ENCODE measurements around the gene PACSIN3. TPM values are rescaled to one million over a fixed set of nuclear protein-coding genes. Genes with fewer than 3 reads are reported as not detected.

PACSIN3 gene
- total and polyA plus RNA-seq, 12 donors = 49.4 to 211 (median 100) TPM

DNA sequence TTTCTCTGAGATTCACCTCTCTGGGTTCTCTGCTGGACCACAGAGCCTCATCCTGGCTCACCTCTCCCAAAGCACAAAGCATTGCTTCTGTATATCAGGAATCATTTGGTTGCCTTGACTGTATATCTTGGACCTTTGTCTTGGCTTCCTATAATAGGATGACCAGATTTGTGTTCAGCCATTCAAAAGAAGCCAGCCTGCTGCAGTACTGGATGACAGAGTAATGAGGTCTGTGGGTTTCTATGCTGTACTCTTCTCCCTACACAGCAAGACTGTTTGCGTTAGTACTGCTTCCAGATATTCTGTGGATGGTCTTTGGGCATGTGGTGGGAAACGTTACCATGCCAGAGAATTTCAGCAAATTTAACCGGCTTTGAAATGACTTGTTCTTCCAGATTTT lies 49.3 kb downstream of the PACSIN3 start:
- intact Hi-C loops (cut with DNase I) = no loop called here
- WGBS, 4 donors = 89 to 96% (median 94%) methylated on average over 3 of the region's 3 CpGs
- H3K9me3 ChIP-seq (replicated peaks in 1 of 3) = no peaks in the 10 kb centered on the region
- H3K36me3 ChIP-seq (replicated peaks in 1 of 2) = no peaks in the 10 kb centered on the region
- H3K27ac ChIP-seq = no peak overlapping the region
- TF ChIP-seq, protein P1, sequence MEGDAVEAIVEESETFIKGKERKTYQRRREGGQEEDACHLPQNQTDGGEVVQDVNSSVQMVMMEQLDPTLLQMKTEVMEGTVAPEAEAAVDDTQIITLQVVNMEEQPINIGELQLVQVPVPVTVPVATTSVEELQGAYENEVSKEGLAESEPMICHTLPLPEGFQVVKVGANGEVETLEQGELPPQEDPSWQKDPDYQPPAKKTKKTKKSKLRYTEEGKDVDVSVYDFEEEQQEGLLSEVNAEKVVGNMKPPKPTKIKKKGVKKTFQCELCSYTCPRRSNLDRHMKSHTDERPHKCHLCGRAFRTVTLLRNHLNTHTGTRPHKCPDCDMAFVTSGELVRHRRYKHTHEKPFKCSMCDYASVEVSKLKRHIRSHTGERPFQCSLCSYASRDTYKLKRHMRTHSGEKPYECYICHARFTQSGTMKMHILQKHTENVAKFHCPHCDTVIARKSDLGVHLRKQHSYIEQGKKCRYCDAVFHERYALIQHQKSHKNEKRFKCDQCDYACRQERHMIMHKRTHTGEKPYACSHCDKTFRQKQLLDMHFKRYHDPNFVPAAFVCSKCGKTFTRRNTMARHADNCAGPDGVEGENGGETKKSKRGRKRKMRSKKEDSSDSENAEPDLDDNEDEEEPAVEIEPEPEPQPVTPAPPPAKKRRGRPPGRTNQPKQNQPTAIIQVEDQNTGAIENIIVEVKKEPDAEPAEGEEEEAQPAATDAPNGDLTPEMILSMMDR (IDR thresholded peaks at IDR 0.05) = no peak
- TF ChIP-seq POLR2A (IDR thresholded peaks at IDR 0.05) = no peak
- no peak overlapping the region for H3K4me3 ChIP-seq
- DNase-seq = no peak
- H3K27me3 ChIP-seq = no peaks in the 10 kb centered on the region
- H3K4me1 ChIP-seq (replicated peaks in 1 of 2) = no peaks in the 10 kb centered on the region

DNA sequence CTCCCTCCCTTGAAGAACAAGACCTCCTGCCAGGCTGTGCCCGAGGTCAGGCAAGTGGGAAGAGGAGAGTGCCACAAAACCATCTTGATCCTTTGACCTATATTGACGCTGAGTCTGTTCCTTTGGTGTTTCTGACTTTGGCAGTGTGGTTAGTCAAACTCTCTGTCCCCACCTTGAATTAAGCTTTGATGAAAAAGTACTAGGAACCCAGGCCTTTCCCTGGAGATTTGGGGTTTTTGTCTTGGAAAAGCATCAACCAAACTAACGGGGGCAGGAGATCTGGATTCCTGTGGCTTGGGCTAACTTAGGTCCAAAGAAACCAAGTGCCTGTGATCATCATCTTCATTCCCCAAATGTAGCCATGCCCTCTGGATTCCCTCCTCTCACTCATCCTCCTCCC lies 49.9 kb downstream of the PACSIN3 start:
- Histone ChIP-seq H3K9me3 (replicated peaks in 1 of 3) (no peaks in the 10 kb centered on the region), H3K27me3 (no peaks in the 10 kb centered on the region), H3K4me3 (no peak overlapping the region), H3K36me3 (replicated peaks in 1 of 2) (no peaks in the 10 kb centered on the region), H3K4me1 (replicated peaks in 1 of 2) (no peaks in the 10 kb centered on the region), H3K27ac (no peak overlapping the region)
- TF ChIP-seq, protein P1 (IDR thresholded peaks at IDR 0.05) = no peak
- intact Hi-C loops (cut with DNase I) = no loop called here
- DNase-seq = no peak
- whole genome bisulfite sequencing, 4 donors = 69 to 86% (median 81%) methylated on average over 3 of the region's 3 CpGs

DNA sequence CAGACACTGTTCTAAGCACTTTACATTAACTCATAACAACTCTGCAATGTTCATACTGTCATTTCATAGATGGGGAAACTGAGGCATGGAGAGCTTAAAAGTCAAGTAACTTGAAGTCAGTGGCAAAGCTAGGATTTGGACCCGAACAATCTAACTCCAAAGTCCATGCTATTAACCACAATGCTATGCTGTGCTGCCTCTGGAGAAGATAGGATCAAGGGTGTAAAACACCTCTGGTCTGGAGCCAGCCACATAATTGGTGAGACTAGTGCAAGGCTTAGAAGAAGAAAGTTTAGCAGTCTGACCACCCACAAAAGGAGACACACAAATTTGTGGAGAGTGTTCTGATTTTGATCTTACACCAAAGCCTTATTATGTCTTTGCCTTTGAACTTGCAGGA lies 53.3 kb downstream of the PACSIN3 start:
- Histone ChIP-seq H3K4me1 (replicated peaks in 1 of 2) (no peaks in the 10 kb centered on the region), H3K27ac (no peak overlapping the region), H3K27me3 (no peaks in the 10 kb centered on the region), H3K4me3 (no peak overlapping the region), H3K36me3 (replicated peaks in 1 of 2) (no peaks in the 10 kb centered on the region), H3K9me3 (replicated peaks in 1 of 3) (no peaks in the 10 kb centered on the region)
- no peak for TF ChIP-seq POLR2A (IDR thresholded peaks at IDR 0.05)
- TF ChIP-seq, protein P1 (IDR thresholded peaks at IDR 0.05) = no peak
- WGBS, 4 donors = 92 to 94% (median 93%) methylated on average over 1 of the region's 1 CpG
- intact Hi-C loops (cut with DNase I) = no loop called here
- DNase-seq = no peak

DNA sequence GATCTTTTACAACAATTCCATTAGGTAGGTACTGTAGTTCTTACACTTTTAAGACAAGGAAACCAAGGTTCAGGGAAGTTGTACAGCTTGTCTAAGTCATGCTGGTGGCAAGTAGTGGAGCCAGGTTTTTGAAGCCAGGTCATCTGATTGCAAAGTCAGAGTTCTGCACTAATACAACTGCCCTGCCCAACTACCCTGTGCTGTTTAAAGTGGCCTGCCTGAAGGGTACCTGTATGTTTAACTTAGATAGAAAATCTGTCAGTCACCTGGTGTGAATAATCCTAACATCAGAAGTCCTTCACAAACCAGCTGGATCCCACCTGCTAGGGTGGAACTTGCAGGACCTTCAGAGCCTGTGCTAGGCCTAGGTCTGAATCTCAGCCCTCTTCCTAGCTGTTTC lies 53.7 kb downstream of the PACSIN3 start:
- DNase-seq = no peak
- TF ChIP-seq POLR2A (IDR thresholded peaks at IDR 0.05) = no peak
- TF ChIP-seq, protein P1 (IDR thresholded peaks at IDR 0.05) = no peak
- no peak overlapping the region for H3K27ac ChIP-seq
- no peaks in the 10 kb centered on the region for H3K4me1 ChIP-seq (replicated peaks in 1 of 2)
- H3K27me3 ChIP-seq = no peaks in the 10 kb centered on the region
- intact Hi-C loops (cut with DNase I) = no loop called here
- no peaks in the 10 kb centered on the region for H3K9me3 ChIP-seq (replicated peaks in 1 of 3)
- H3K36me3 ChIP-seq (replicated peaks in 1 of 2) = no peaks in the 10 kb centered on the region
- H3K4me3 ChIP-seq = no peak overlapping the region
